ENCODE data around the gene EXOSC3.
A peak's percentile ranks its signal among the peaks of the same experiment; 100 is the strongest.

Gene EXOSC3

DNA sequence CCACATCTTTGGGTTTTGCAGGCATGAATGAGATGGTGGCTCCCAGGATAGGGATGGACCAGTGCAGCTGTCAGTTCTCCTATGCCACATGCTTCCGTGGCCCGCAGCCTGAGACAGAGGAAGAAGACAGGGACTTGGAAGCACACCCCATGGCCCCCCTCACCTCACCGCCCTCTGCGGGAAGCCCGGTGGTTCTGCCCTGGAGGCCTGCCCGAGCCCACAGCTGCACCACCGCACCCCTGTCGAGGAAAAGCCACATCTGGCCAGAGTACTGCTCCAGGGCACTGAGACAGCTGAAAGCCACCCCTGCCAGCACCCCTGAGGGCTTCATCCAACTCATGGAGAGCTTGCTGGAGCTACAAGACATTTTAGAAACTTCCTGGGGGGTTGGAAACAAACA is 38.9 kb downstream of the EXOSC3 start:
- Histone ChIP-seq H4K8ac (ENCODE audit: low read depth, low read length) (no peak overlapping the region), H3K27me3 (ENCODE audit: insufficient read depth, low read length, poor library complexity) (no peaks in the 10 kb centered on the region), H3K4me1 (ENCODE audit: control insufficient read depth, low read depth, low read length) (no peaks in the 10 kb centered on the region), H2BK120ac (ENCODE audit: low read depth, low read length) (no peak overlapping the region), H3K4me2 (ENCODE audit: low read length) (no peak overlapping the region), H3K27ac (ENCODE audit: low read depth, low read length) (no peak overlapping the region), H3K79me2 (ENCODE audit: control insufficient read depth, insufficient read depth, low read length) (no peaks in the 10 kb centered on the region), H3K9ac (ENCODE audit: low read length) (no peak overlapping the region), H3K36me3 (ENCODE audit: control insufficient read depth, insufficient read depth, low read length) (no peaks in the 10 kb centered on the region), H4K5ac (ENCODE audit: low read length) (no peak overlapping the region), H3K56ac (ENCODE audit: low read length) (no peak overlapping the region), H3K23ac (ENCODE audit: low read length) (no peak overlapping the region), H2BK15ac (replicated peaks; ENCODE audit: low read depth) (no peak overlapping the region), H3K18ac (ENCODE audit: low read length) (no peak overlapping the region), H3K4me3 (ENCODE audit: low read length) (no peak overlapping the region), H3K4ac (ENCODE audit: low read depth, low read length) (no peak overlapping the region), H2BK5ac (ENCODE audit: low read length) (no peak overlapping the region), H2AK5ac (ENCODE audit: low read length) (no peak overlapping the region), H3K79me1 (ENCODE audit: low read length) (no peaks in the 10 kb centered on the region)
- WGBS (ENCODE audit: extremely low coverage, insufficient coverage, low lambda C conversion rate): no CpG with 5 or more reads among the region's 8 CpGs
- no peak for DNase-seq

DNA sequence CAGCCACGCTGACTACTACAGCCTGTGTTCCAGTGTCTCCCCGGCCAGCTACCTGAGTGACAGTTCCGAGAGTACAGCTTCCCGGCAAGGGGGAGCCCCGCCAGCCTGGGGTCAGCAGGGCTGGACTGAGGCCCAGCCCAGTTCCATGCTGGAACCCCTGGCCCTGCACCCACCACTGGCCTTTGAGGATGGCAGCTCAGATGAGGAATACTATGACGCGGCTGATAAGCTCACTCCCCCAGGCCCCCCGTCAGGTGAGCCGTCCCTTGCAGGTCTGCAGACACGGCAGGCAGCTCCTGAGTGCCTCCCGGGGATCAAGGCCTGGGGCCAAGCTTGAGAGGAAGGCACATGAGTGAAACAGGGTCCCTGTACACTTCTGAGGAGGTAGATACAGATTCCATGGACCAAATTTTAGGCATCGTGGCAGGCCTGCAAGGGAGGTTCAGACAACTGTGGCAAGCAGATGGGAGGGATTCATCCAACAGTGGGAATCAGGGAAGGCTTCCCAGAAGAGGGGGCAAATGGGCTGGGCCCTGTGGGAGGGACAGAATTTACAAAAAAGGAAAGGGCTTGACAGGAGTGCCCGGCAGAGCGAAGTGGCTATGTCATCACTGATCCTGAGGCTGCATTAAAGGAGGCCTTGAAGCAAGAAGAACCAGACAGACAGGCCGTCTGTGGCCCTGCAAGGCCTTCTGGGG is 44.1 kb downstream of the EXOSC3 start:
- Histone ChIP-seq H2BK5ac (ENCODE audit: low read length) (no peak overlapping the region), H2AK5ac (ENCODE audit: low read length) (no peak overlapping the region), H3K4me1 (ENCODE audit: control insufficient read depth, low read depth, low read length) (no peaks in the 10 kb centered on the region), H3K79me1 (ENCODE audit: low read length) (no peaks in the 10 kb centered on the region), H3K36me3 (ENCODE audit: control insufficient read depth, insufficient read depth, low read length) (no peaks in the 10 kb centered on the region), H2BK15ac (replicated peaks; ENCODE audit: low read depth) (no peak overlapping the region), H2BK120ac (ENCODE audit: low read depth, low read length) (no peak overlapping the region), H3K9ac (ENCODE audit: low read length) (no peak overlapping the region), H3K56ac (ENCODE audit: low read length) (no peak overlapping the region), H3K27me3 (ENCODE audit: insufficient read depth, low read length, poor library complexity) (no peaks in the 10 kb centered on the region), H3K4me2 (ENCODE audit: low read length) (no peak overlapping the region), H3K79me2 (ENCODE audit: control insufficient read depth, insufficient read depth, low read length) (no peaks in the 10 kb centered on the region), H4K8ac (ENCODE audit: low read depth, low read length) (no peak overlapping the region), H3K4ac (ENCODE audit: low read depth, low read length) (no peak overlapping the region), H3K23ac (ENCODE audit: low read length) (no peak overlapping the region), H3K27ac (ENCODE audit: low read depth, low read length) (no peak overlapping the region), H4K5ac (ENCODE audit: low read length) (no peak overlapping the region), H3K18ac (ENCODE audit: low read length) (no peak overlapping the region), H3K4me3 (ENCODE audit: low read length) (no peak overlapping the region)
- DNase-seq: no peak
- no CpG with 5 or more reads among the region's 15 CpGs for WGBS (ENCODE audit: extremely low coverage, insufficient coverage, low lambda C conversion rate)

DNA sequence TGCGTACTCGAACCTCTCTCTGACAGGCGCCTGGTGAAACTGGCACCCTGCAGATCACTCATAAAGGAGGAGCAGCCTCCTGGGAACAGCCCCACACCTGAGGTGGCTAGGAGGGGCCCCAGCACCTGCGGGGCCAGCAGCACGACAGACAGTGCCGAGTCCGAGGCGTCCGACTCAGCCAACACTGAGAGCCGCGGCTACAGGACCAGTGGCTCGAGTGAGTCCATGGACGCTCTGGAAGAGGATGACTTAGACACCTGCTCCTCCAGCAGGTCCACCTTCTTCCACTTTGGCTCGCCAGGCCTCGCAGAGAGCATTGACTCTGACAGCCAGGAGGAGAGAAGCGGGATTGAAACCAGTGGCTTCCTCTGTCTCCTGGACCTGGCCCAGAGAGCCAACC is 44.7 kb downstream of the EXOSC3 start:
- H4K8ac ChIP-seq (ENCODE audit: low read depth, low read length): no peak overlapping the region
- no peaks in the 10 kb centered on the region for H3K79me1 ChIP-seq (ENCODE audit: low read length)
- no peak for DNase-seq
- no peak overlapping the region for H3K56ac ChIP-seq (ENCODE audit: low read length)
- H3K4ac ChIP-seq (ENCODE audit: low read depth, low read length): no peak overlapping the region
- no peak overlapping the region for H2AK5ac ChIP-seq (ENCODE audit: low read length)
- no peak overlapping the region for H3K4me2 ChIP-seq (ENCODE audit: low read length)
- no peak overlapping the region for H3K18ac ChIP-seq (ENCODE audit: low read length)
- H3K4me1 ChIP-seq (ENCODE audit: control insufficient read depth, low read depth, low read length): no peaks in the 10 kb centered on the region
- H3K36me3 ChIP-seq (ENCODE audit: control insufficient read depth, insufficient read depth, low read length): no peaks in the 10 kb centered on the region
- H2BK15ac ChIP-seq (replicated peaks; ENCODE audit: low read depth): no peak overlapping the region
- no CpG with 5 or more reads among the region's 16 CpGs for WGBS (ENCODE audit: extremely low coverage, insufficient coverage, low lambda C conversion rate)
- H3K9ac ChIP-seq (ENCODE audit: low read length): no peak overlapping the region
- no peak overlapping the region for H3K23ac ChIP-seq (ENCODE audit: low read length)
- H3K4me3 ChIP-seq (ENCODE audit: low read length): no peak overlapping the region
- no peaks in the 10 kb centered on the region for H3K27me3 ChIP-seq (ENCODE audit: insufficient read depth, low read length, poor library complexity)
- H3K79me2 ChIP-seq (ENCODE audit: control insufficient read depth, insufficient read depth, low read length): no peaks in the 10 kb centered on the region
- H4K5ac ChIP-seq (ENCODE audit: low read length): no peak overlapping the region
- no peak overlapping the region for H3K27ac ChIP-seq (ENCODE audit: low read depth, low read length)
- no peak overlapping the region for H2BK5ac ChIP-seq (ENCODE audit: low read length)
- no peak overlapping the region for H2BK120ac ChIP-seq (ENCODE audit: low read depth, low read length)

DNA sequence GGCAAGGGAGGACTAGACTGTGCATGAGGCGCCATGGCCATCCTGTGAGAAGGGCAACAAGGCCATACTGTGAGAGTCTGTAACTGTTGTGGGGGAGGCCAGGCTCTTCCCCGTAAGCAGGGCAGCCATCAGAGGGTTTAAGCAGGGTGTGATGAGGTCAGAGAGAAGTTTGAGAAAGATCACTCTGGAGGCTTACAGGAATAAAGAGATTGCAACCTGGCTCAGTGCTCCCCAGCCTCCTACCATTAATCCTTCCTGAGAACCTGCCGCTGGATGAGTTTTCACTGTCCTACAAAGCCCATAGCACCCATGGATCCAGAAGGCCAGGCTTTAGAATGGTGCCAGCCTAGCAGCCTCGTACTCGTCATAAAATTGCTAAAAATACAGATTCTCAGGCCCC is 45.6 kb downstream of the EXOSC3 start:
- Histone ChIP-seq H4K5ac (ENCODE audit: low read length) (no peak overlapping the region), H3K23ac (ENCODE audit: low read length) (no peak overlapping the region), H2BK15ac (replicated peaks; ENCODE audit: low read depth) (no peak overlapping the region), H3K36me3 (ENCODE audit: control insufficient read depth, insufficient read depth, low read length) (no peaks in the 10 kb centered on the region), H3K56ac (ENCODE audit: low read length) (no peak overlapping the region), H3K79me2 (ENCODE audit: control insufficient read depth, insufficient read depth, low read length) (no peaks in the 10 kb centered on the region), H3K4me1 (ENCODE audit: control insufficient read depth, low read depth, low read length) (no peaks in the 10 kb centered on the region), H3K18ac (ENCODE audit: low read length) (no peak overlapping the region), H3K27me3 (ENCODE audit: insufficient read depth, low read length, poor library complexity) (no peaks in the 10 kb centered on the region), H3K27ac (ENCODE audit: low read depth, low read length) (no peak overlapping the region), H3K4me3 (ENCODE audit: low read length) (no peak overlapping the region), H3K4ac (ENCODE audit: low read depth, low read length) (no peak overlapping the region), H3K79me1 (ENCODE audit: low read length) (no peaks in the 10 kb centered on the region), H2AK5ac (ENCODE audit: low read length) (no peak overlapping the region), H4K8ac (ENCODE audit: low read depth, low read length) (no peak overlapping the region), H2BK5ac (ENCODE audit: low read length) (no peak overlapping the region), H2BK120ac (ENCODE audit: low read depth, low read length) (no peak overlapping the region), H3K9ac (ENCODE audit: low read length) (no peak overlapping the region), H3K4me2 (ENCODE audit: low read length) (no peak overlapping the region)
- no CpG with 5 or more reads among the region's 5 CpGs for WGBS (ENCODE audit: extremely low coverage, insufficient coverage, low lambda C conversion rate)
- no peak for DNase-seq

DNA sequence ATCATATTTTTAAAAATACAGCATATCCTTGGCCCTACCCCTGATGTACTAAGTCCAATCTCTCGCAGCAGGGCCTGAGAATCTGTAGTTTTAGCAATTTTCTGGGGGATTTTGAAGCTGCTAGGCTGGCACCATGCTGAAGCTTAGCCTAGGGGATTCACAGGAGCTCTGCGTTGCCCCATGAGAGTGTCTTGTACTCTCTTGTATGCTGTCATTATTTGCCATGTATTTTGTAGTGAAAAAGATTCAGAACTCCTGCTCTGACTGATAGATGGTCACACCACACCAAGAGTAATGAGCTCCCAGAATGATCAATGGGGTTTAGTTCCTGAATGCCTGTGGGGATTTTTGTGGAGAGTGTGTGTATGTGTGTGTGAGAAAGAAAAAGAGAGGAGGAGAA is 51.9 kb downstream of the EXOSC3 start:
- H2BK5ac ChIP-seq (ENCODE audit: low read length): no peak overlapping the region
- H3K27ac ChIP-seq (ENCODE audit: low read depth, low read length): no peak overlapping the region
- DNase-seq: no peak
- H3K36me3 ChIP-seq (ENCODE audit: control insufficient read depth, insufficient read depth, low read length): no peaks in the 10 kb centered on the region
- no peak overlapping the region for H4K5ac ChIP-seq (ENCODE audit: low read length)
- H3K18ac ChIP-seq (ENCODE audit: low read length): no peak overlapping the region
- H2AK5ac ChIP-seq (ENCODE audit: low read length): no peak overlapping the region
- no peaks in the 10 kb centered on the region for H3K4me1 ChIP-seq (ENCODE audit: control insufficient read depth, low read depth, low read length)
- no peaks in the 10 kb centered on the region for H3K27me3 ChIP-seq (ENCODE audit: insufficient read depth, low read length, poor library complexity)
- H4K8ac ChIP-seq (ENCODE audit: low read depth, low read length): no peak overlapping the region
- H3K23ac ChIP-seq (ENCODE audit: low read length): no peak overlapping the region
- no peak overlapping the region for H3K56ac ChIP-seq (ENCODE audit: low read length)
- H3K79me1 ChIP-seq (ENCODE audit: low read length): no peaks in the 10 kb centered on the region
- no peaks in the 10 kb centered on the region for H3K79me2 ChIP-seq (ENCODE audit: control insufficient read depth, insufficient read depth, low read length)
- no CpG with 5 or more reads among the region's 2 CpGs for WGBS (ENCODE audit: extremely low coverage, insufficient coverage, low lambda C conversion rate)
- H3K4me3 ChIP-seq (ENCODE audit: low read length): no peak overlapping the region
- H2BK15ac ChIP-seq (replicated peaks; ENCODE audit: low read depth): no peak overlapping the region
- no peak overlapping the region for H2BK120ac ChIP-seq (ENCODE audit: low read depth, low read length)
- H3K4me2 ChIP-seq (ENCODE audit: low read length): no peak overlapping the region
- H3K4ac ChIP-seq (ENCODE audit: low read depth, low read length): no peak overlapping the region
- H3K9ac ChIP-seq (ENCODE audit: low read length): no peak overlapping the region

DNA sequence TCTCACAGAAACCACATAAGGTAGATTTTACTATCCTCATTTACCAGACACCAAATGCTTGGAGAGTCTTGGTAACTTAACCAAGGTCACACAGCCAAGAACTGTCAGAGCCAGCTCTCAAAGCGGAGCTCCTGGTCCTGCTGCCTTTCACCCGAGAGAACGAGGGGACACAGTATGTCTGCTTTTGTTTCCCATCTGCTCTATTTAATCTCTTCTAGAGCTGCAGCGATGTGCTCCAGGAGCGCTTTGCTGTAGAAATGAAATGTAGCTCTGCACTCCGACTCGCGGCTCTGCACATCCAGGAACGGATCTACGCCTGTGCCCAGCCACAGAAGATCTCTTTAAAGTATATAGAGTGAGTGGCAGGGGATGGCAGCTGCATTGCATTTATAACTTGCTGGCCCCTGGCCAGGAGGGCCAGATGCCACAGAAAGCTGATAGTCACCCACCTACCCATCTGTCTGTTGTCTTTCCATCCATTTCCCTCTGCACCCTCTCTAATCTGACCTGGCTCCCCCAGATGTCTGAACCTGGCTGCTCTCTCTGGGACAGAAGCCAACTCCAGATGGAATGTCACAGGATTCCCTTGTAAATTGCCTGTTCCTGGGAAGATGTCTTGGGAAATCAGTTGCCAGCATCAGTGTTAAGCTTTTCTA is 52.6 kb downstream of the EXOSC3 start:
- Histone ChIP-seq H2BK120ac (ENCODE audit: low read depth, low read length) (no peak overlapping the region), H3K4ac (ENCODE audit: low read depth, low read length) (no peak overlapping the region), H3K56ac (ENCODE audit: low read length) (no peak overlapping the region), H2BK15ac (replicated peaks; ENCODE audit: low read depth) (no peak overlapping the region), H2AK5ac (ENCODE audit: low read length) (no peak overlapping the region), H3K4me1 (ENCODE audit: control insufficient read depth, low read depth, low read length) (no peaks in the 10 kb centered on the region), H3K18ac (ENCODE audit: low read length) (no peak overlapping the region), H3K36me3 (ENCODE audit: control insufficient read depth, insufficient read depth, low read length) (no peaks in the 10 kb centered on the region), H3K27me3 (ENCODE audit: insufficient read depth, low read length, poor library complexity) (no peaks in the 10 kb centered on the region), H3K9ac (ENCODE audit: low read length) (no peak overlapping the region), H2BK5ac (ENCODE audit: low read length) (no peak overlapping the region), H4K5ac (ENCODE audit: low read length) (no peak overlapping the region), H3K79me2 (ENCODE audit: control insufficient read depth, insufficient read depth, low read length) (no peaks in the 10 kb centered on the region), H4K8ac (ENCODE audit: low read depth, low read length) (no peak overlapping the region), H3K23ac (ENCODE audit: low read length) (no peak overlapping the region), H3K79me1 (ENCODE audit: low read length) (no peaks in the 10 kb centered on the region), H3K4me2 (ENCODE audit: low read length) (no peak overlapping the region), H3K27ac (ENCODE audit: low read depth, low read length) (no peak overlapping the region), H3K4me3 (ENCODE audit: low read length) (no peak overlapping the region)
- peak; percentile 30 for DNase-seq
- no CpG with 5 or more reads among the region's 10 CpGs for WGBS (ENCODE audit: extremely low coverage, insufficient coverage, low lambda C conversion rate)

Measured in mesendoderm (in vitro differentiated cells).